ENCODE results near the gene RNASEL. TPM values are rescaled to one million over a fixed set of nuclear protein-coding genes. Genes with fewer than 3 reads are reported as not detected.

The RNASEL gene
- total and polyA plus RNA-seq, 2 experiments from 2014 or later = 0.37 to 0.94 TPM

- TF ChIP-seq ZNF462 (CRISPR knock-in tag; IDR thresholded peaks at IDR 0.05) (no peak), ETS1 (IDR thresholded peaks at IDR 0.05) (no peak), STAT1 (IDR thresholded peaks at IDR 0.05; ENCODE audit: unreplicated experiment) (no peak)
Observed at GRCh38 chr1:182580736-182581135, 8.3 kb downstream of the RNASEL start (continued).

- Histone ChIP-seq H3K4me2 (no peak overlapping the region), H3K27ac (ENCODE audit: low read depth) (no peak overlapping the region)
- H3K9me3 Mint-ChIP-seq = no peaks in the 10 kb centered on the region; the same call in 2 of the 3 replicates
- TF ChIP-seq EZH2 (IDR thresholded peaks at IDR 0.05; ENCODE audit: low read depth, unreplicated experiment) = no peak
- TF ChIP-seq CTCF (conservative IDR thresholded peaks at IDR 0.05; ENCODE audit: low read depth in 2 of 2) = no peak
- TF ChIP-seq ZNF331 (CRISPR knock-in tag; IDR thresholded peaks at IDR 0.05; ENCODE audit: low read depth) = no peak
Observed at GRCh38 chr1:182575540-182576149, 13.4 kb downstream of the RNASEL start.

More at GRCh38 chr1:182575540-182576149, 13.4 kb downstream of the RNASEL start:
- no peaks in the 10 kb centered on the region for H3K36me3 ChIP-seq (ENCODE audit: insufficient read depth)
- no peak overlapping the region for H3K27ac Mint-ChIP-seq
- H3K4me3 Mint-ChIP-seq = no peak overlapping the region
- H3K27me3 Mint-ChIP-seq (ENCODE audit: insufficient read depth, low read depth, poor library complexity) = no peaks in the 10 kb centered on the region
- no peaks in the 10 kb centered on the region for H3K79me2 ChIP-seq (replicated peaks; ENCODE audit: insufficient read depth)
- H3K4me1 ChIP-seq (ENCODE audit: insufficient read depth) = no peaks in the 10 kb centered on the region
- H2AFZ ChIP-seq = no peak overlapping the region
- no peaks in the 10 kb centered on the region for H3K36me3 Mint-ChIP-seq (ENCODE audit: low read depth)
- H3K9me2 ChIP-seq (ENCODE audit: insufficient read depth) = 0 out of 2 replicates have a peak, but pooled peaks cover 2% of the 10 kb centered on the region
- DNase-seq (ENCODE audit: low spot score) (no peak), ATAC-seq (no peak)
- no peak overlapping the region for H3K4me3 ChIP-seq
- H3K27me3 ChIP-seq (ENCODE audit: insufficient read depth) = no peaks in the 10 kb centered on the region
- no peaks in the 10 kb centered on the region for H4K20me1 ChIP-seq (replicated peaks; ENCODE audit: insufficient read depth)
- no peaks in the 10 kb centered on the region for H3K4me1 Mint-ChIP-seq
- no peaks in the 10 kb centered on the region for H3F3A ChIP-seq (replicated peaks; ENCODE audit: low read depth)

All from GM23338 (cell line).